Panc1 (cell line): ENCODE results near the gene RAP1GAP2. TPM values are rescaled to one million over a fixed set of nuclear protein-coding genes. Genes with fewer than 3 reads are reported as not detected.

Source experiments
- ATAC-seq: fragments of 200-7000 bp; cut with Tn5 transposase; 2 replicates; pipeline ENCODE4 v1.9.1; 2020; ENCODE audit warnings: mild to moderate bottlenecking, moderate library complexity
- BruUV-seq: library from RNA; stranded (reverse); fragments of 400-500 nt; replicated peaks from 2 replicates; lab custom pipeline; 2021; lab: Mats Ljungman, UMichigan
- CTCF ChIA-PET: fragments of 300-600 bp; sonication (Branson Sonifier 250); formaldehyde crosslinking; loops from one replicate; lab custom pipeline; 2022; ENCODE audit warnings: antibody characterized with exemption; lab: Charles Lee
- POLR2A ChIA-PET: fragments of 300-600 bp; sonication (Branson Sonifier 250); formaldehyde crosslinking; loops from one replicate; lab custom pipeline; 2022; ENCODE audit warnings: antibody characterized with exemption; lab: Charles Lee
- DNase-seq: peaks from one replicate; pipeline ENCODE4 v3.0.0-alpha.2; 2010; ENCODE audit warnings: low read depth, low spot score
- H3K27ac ChIP-seq: 2 replicates; pipeline ENCODE4 v1.5.1; 2011; ENCODE audit warnings: mild to moderate bottlenecking, low read length, inconsistent platforms
- H3K27me3 ChIP-seq: fragments of 200-500 bp; sonication (Bioruptor generic); 2 replicates; pipeline ENCODE4 v1.6.0; 2014; ENCODE audit warnings: low read length, inconsistent platforms; ENCODE audit not compliant: control insufficient read depth, insufficient read depth
- H3K36me3 ChIP-seq: fragments of 200-500 bp; sonication (Bioruptor generic); 2 replicates; pipeline ENCODE4 v1.5.1; 2014; ENCODE audit warnings: inconsistent platforms, mild to moderate bottlenecking, low read length, moderate library complexity; ENCODE audit not compliant: control insufficient read depth, insufficient read depth
- H3K4me1 ChIP-seq: 2 replicates; pipeline ENCODE4 v1.5.1; 2011; ENCODE audit warnings: inconsistent platforms, mild to moderate bottlenecking, low read length, moderate library complexity; ENCODE audit not compliant: control insufficient read depth, insufficient read depth
- H3K4me3 ChIP-seq, 2 experiments: 2 replicates each; pipeline ENCODE4 v1.5.1; 2011 to 2012; ENCODE audit warnings: low read depth in 2 of 2, low read length in 2 of 2, mild to moderate bottlenecking in 2 of 2, inconsistent platforms in 1 of 2, moderate library complexity in 1 of 2
- H3K9me3 ChIP-seq: fragments of 200-500 bp; sonication (Bioruptor generic); 2 replicates; pipeline ENCODE4 v1.5.1; 2014; ENCODE audit warnings: low read depth, mild to moderate bottlenecking, inconsistent platforms, low read length, moderate library complexity; ENCODE audit not compliant: control insufficient read depth, insufficient read depth
- CTCF ChIP-seq: fragments of 450-650 bp; IDR thresholded peaks from 2 replicates; pipeline ENCODE4 v1.5.1; 2017; ENCODE audit warnings: mild to moderate bottlenecking
- POLR2AphosphoS5 ChIP-seq: IDR thresholded peaks from 2 replicates; pipeline ENCODE4 v1.6.1; 2012; ENCODE audit warnings: mild to moderate bottlenecking, low read depth, low read length, moderate library complexity
- REST ChIP-seq, 2 experiments: IDR thresholded peaks; 2 replicates each; pipeline ENCODE4 v1.6.1; 2011 to 2012; ENCODE audit warnings: low read depth in 2 of 2, control low read depth in 1 of 2, low read length in 1 of 2, mild to moderate bottlenecking in 1 of 2, moderate library complexity in 1 of 2; ENCODE audit not compliant: insufficient read depth in 1 of 2
- SIN3A ChIP-seq: IDR thresholded peaks from 2 replicates; pipeline ENCODE4 v1.6.1; 2012; ENCODE audit warnings: low read depth, mild to moderate bottlenecking, low read length, moderate library complexity, borderline replicate concordance; ENCODE audit not compliant: insufficient read depth
- TCF7L2 ChIP-seq: IDR thresholded peaks from 2 replicates; pipeline ENCODE4 v1.6.1; 2011; ENCODE audit warnings: mild to moderate bottlenecking, low read depth, low read length, inconsistent platforms
- in situ Hi-C: cut with HindIII; loops from 2 replicates; pipeline ENCODE4 v1.10.0; 2016; ENCODE audit warnings: low sequenced_read_pairs, low pct_unique_long_range_greater_than_20kb
- intact Hi-C: fragments of 100-400 bp; cut with micrococcal nuclease; formaldehyde crosslinking; loops from one replicate; pipeline ENCODE4 v1.10.0; 2022; ENCODE audit not compliant: unreplicated experiment
- total RNA-seq: library from RNA; stranded (reverse); gene quantifications from one replicate; pipeline ENCODE4 v1.2.1, GENCODE V29; 2021; ENCODE audit not compliant: unreplicated experiment

The RAP1GAP2 gene
- total RNA-seq, 1 experiment from 2014 or later: 10.0 TPM

GRCh38 chr17:2905696-2906501 is 109.7 kb downstream of the RAP1GAP2 start:
- H3K4me3 ChIP-seq: no peak overlapping the region
- TF ChIP-seq REST (IDR thresholded peaks at IDR 0.05; ENCODE audit: insufficient read depth in 1 of 2, low read depth in 2 of 2, low read length in 1 of 2) (no peak), POLR2AphosphoS5 (no peak), SIN3A (no peak), CTCF (no peak), TCF7L2 (no peak)
- no peaks in the 10 kb centered on the region for H3K36me3 ChIP-seq
- ChIA-PET POLR2A (no interaction called here), CTCF (no interaction called here)
- H3K4me1 ChIP-seq: no peaks in the 10 kb centered on the region
- no peak for DNase-seq
- H3K9me3 ChIP-seq: no peaks in the 10 kb centered on the region
- no peak for ATAC-seq
- no TSS peak for BruUV-seq
- intact Hi-C loops: no loop called here
- in situ Hi-C loops: no loop called here
- H3K27me3 ChIP-seq: no peaks in the 10 kb centered on the region
- H3K27ac ChIP-seq: no peak overlapping the region

- no peak for DNase-seq
- CTCF ChIA-PET: no interaction called here
- ATAC-seq: no peak
- no peak overlapping the region for H3K4me3 ChIP-seq
- intact Hi-C loops: no loop called here
- H3K27ac ChIP-seq: no peak overlapping the region
- no peaks in the 10 kb centered on the region for H3K9me3 ChIP-seq
- in situ Hi-C loops: no loop called here
- H3K36me3 ChIP-seq: no peaks in the 10 kb centered on the region
- H3K4me1 ChIP-seq: no peaks in the 10 kb centered on the region
- POLR2A ChIA-PET: interaction anchor here (0.6 kb wide), 1 partner anchor 9 kb away, joined by 3 read pairs; no protein-coding TSS in a partner anchor
- no TSS peak for BruUV-seq
- TF ChIP-seq REST (IDR thresholded peaks at IDR 0.05; ENCODE audit: insufficient read depth in 1 of 2, low read depth in 2 of 2, low read length in 1 of 2) (no peak), CTCF (no peak), SIN3A (no peak), TCF7L2 (no peak), POLR2AphosphoS5 (no peak)
- H3K27me3 ChIP-seq: no peaks in the 10 kb centered on the region
These were observed 110.7 kb downstream of the RAP1GAP2 start for GRCh38 chr17:2906901-2907300.
